ENCODE results near the gene INKA2. TPM values are rescaled to one million over a fixed set of nuclear protein-coding genes. Genes with fewer than 3 reads are reported as not detected.

INKA2 gene
- polyA plus RNA-seq, 1 of the 3 experiments (the other 2 are of a cell fraction), result 1.1 TPM

- peaks cover 8% of the 10 kb centered on the region for H3F3A ChIP-seq (replicated peaks; ENCODE audit: insufficient read depth)
- no peak for DNase-seq
- no peak overlapping the region for H3K9ac ChIP-seq
- no peaks in the 10 kb centered on the region; a peak in 2 of 4 replicates for H3K4me1 ChIP-seq (ENCODE audit: control insufficient read depth in 1 of 2, insufficient read depth in 2 of 2, low read depth in 1 of 2, low read length in 1 of 2)
- 93% methylated on average over 5 of the region's 5 CpGs for WGBS (ENCODE audit: low lambda C conversion rate)
- no peaks in the 10 kb centered on the region for H3K9me3 ChIP-seq
- TF ChIP-seq RCOR1 (IDR thresholded peaks at IDR 0.05; ENCODE audit: low read length) (no peak), ZBTB33 (IDR thresholded peaks at IDR 0.05; ENCODE audit: borderline replicate concordance, low read depth) (no peak), FOXM1 (IDR thresholded peaks at IDR 0.05; ENCODE audit: low read depth) (no peak), USF2 (IDR thresholded peaks at IDR 0.05; ENCODE audit: borderline replicate concordance, low read depth, low read length) (no peak), CTCF (IDR thresholded peaks at IDR 0.05) (no peak), PBX3 (IDR thresholded peaks at IDR 0.05) (no peak), RFX5 (IDR thresholded peaks at IDR 0.05; ENCODE audit: low read length) (no peak), TCF12 (IDR thresholded peaks at IDR 0.05) (no peak), RAD21 (IDR thresholded peaks at IDR 0.05; ENCODE audit: low read length) (no peak), MEF2A (IDR thresholded peaks at IDR 0.05; ENCODE audit: borderline replicate concordance, low read depth) (no peak), CHD2 (IDR thresholded peaks at IDR 0.05; ENCODE audit: low read length, partially characterized antibody) (no peak)
- no peaks in the 10 kb centered on the region; the same call in 1 of the 2 replicates for H3K9me2 ChIP-seq
- H4K20me1 ChIP-seq (ENCODE audit: insufficient read depth), result no peaks in the 10 kb centered on the region
- H3K4me3 ChIP-seq (ENCODE audit: low read depth in 2 of 2, low read length in 1 of 2), result no peak overlapping the region
- H3K79me2 ChIP-seq (ENCODE audit: insufficient read depth), result no peaks in the 10 kb centered on the region
- H3K27me3 ChIP-seq (ENCODE audit: insufficient read depth), result no peaks in the 10 kb centered on the region
- ChIA-PET CTCF (interaction anchor here (0.9 to 2.8 kb wide), 3 partner anchors 11 to 67 kb away, joined by 3 to 24 read pairs (median 12); no protein-coding TSS in a partner anchor), POLR2A (no interaction called here)
- H3K4me2 ChIP-seq, result no peak overlapping the region
- no peak overlapping the region for H3K27ac ChIP-seq (ENCODE audit: low read depth in 2 of 2, low read length in 1 of 2)
- H3K36me3 ChIP-seq (replicated peaks in 1 of 2; ENCODE audit: control insufficient read depth in 1 of 2, insufficient read depth in 2 of 2, low read length in 1 of 2), result peaks cover 62 to 68% of the 10 kb centered on the region in 2 experiments
- no peak overlapping the region for H2AFZ ChIP-seq (ENCODE audit: low read depth)
Measured at GRCh38 chr1:111702504-111703050, 36.6 kb downstream of the INKA2 start.

GRCh38 chr1:111699268-111699667 is 39.9 kb downstream of the INKA2 start:
- no peaks in the 10 kb centered on the region for H3F3A ChIP-seq (replicated peaks; ENCODE audit: insufficient read depth)
- no peaks in the 10 kb centered on the region for H3K79me2 ChIP-seq (ENCODE audit: insufficient read depth)
- no peak overlapping the region for H2AFZ ChIP-seq (ENCODE audit: low read depth)
- DNase-seq, result no peak
- no peak overlapping the region for H3K27ac ChIP-seq (ENCODE audit: low read depth in 2 of 2, low read length in 1 of 2)
- H3K4me3 ChIP-seq (ENCODE audit: low read depth in 2 of 2, low read length in 1 of 2), result no peak overlapping the region
- H3K9ac ChIP-seq, result no peak overlapping the region
- H3K9me3 ChIP-seq, result no peaks in the 10 kb centered on the region
- no peaks in the 10 kb centered on the region for H3K27me3 ChIP-seq (ENCODE audit: insufficient read depth)
- ChIA-PET CTCF (interaction anchor here (0.7 to 1.8 kb wide), 2 partner anchors 15 to 214 kb away, joined by 3 to 7 read pairs; no protein-coding TSS in a partner anchor), POLR2A (no interaction called here)
- H3K4me2 ChIP-seq, result no peak overlapping the region
- H4K20me1 ChIP-seq (ENCODE audit: insufficient read depth), result no peaks in the 10 kb centered on the region
- no peaks in the 10 kb centered on the region; the same call in 1 of the 2 replicates for H3K9me2 ChIP-seq
- H3K4me1 ChIP-seq (ENCODE audit: control insufficient read depth in 1 of 2, insufficient read depth in 2 of 2, low read depth in 1 of 2, low read length in 1 of 2), result no peaks in the 10 kb centered on the region
- H3K36me3 ChIP-seq (replicated peaks in 1 of 2; ENCODE audit: control insufficient read depth in 1 of 2, insufficient read depth in 2 of 2, low read length in 1 of 2), result peaks cover 62 to 67% of the 10 kb centered on the region in 2 experiments
- no peak for TF ChIP-seq REST (IDR thresholded peaks at IDR 0.05; ENCODE audit: low read depth, low read length)
- no peak for TF ChIP-seq FOXM1 (IDR thresholded peaks at IDR 0.05; ENCODE audit: low read depth)
- no peak for TF ChIP-seq PBX3 (IDR thresholded peaks at IDR 0.05)
- no peak for TF ChIP-seq TCF12 (IDR thresholded peaks at IDR 0.05)
- TF ChIP-seq ZBTB33 (IDR thresholded peaks at IDR 0.05; ENCODE audit: borderline replicate concordance, low read depth), result no peak
